Skin of body (tissue), 2 donors: Measurements from ENCODE around the gene CEACAM21. TPM values are rescaled to one million over a fixed set of nuclear protein-coding genes. Genes with fewer than 3 reads are reported as not detected.

ENCODE experiments used
- DNase-seq: peaks from one replicate; lab custom pipeline; 2025; lab: John Stamatoyannopoulos, UW
- total RNA-seq: library from RNA; depleted of rRNA; stranded (reverse); fragments of >200 nt; gene quantifications from one replicate; pipeline ENCODE4 v1.2.3, GENCODE V29; 2014

The CEACAM21 gene
- total RNA-seq, 1 donor from 2014 or later = 1.2 TPM

GRCh38 chr19:41584260-41584810, 8.4 kb downstream of the CEACAM21 start:
- no peak for DNase-seq

- DNase-seq = no peak
Measured at GRCh38 chr19:41584931-41585330, 9.0 kb downstream of the CEACAM21 start.

GRCh38 chr19:41586064-41586463, 10.1 kb downstream of the CEACAM21 start:
- DNase-seq = no peak

DNA sequence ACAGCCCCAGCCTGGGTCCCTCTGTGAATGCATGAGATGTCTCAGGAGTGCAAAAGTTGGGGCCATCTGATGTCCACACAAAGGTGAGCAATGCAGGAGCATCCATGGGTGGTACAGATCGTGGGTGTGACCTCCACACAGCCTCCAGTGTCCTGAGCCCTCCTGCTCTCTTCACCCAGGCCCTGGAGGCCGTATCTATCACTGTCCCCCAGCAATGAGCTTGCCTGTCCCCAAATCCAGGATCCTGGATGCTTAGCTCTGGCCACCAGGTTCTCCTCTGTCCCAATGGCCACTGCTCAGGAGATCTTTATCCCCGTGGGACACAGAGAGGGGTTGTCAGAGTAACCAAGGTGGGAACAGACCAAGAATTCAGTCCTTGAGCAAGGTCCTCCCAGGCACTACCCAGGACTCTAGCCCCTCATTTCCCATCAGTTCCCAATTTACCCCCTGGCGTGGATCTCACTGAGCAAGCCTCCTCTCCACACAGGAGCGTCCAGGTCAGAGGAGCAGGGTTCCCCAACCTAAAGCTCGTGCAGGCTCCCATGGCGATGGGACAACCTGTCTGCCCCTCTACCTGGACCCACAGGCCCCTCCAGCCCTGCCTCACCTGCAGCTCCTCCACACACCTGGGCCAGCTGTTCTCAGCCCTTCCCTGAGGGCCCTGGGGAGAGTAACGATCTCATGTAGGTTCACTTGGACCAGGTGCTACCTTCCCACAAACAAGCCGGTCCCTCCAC, 11.3 kb downstream of the CEACAM21 start:
- no peak for DNase-seq

DNA sequence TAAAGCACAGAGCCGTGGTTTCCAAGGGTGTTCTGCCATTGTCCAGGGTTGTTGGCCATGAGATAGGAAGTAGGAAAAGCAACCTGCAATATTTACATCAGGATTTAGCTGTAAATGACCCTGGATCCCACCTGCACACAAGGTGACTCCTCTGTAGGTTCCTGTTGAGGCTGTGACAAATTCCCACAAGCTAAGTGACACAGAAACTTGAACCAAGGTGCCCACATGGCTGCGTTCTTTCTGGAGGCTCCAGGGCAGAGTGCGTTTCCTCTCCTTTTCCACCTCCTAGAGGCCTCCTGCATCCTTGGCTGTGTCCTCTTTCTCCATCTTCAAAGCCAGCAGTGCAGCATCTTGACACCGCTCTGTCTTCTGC, 11.9 kb downstream of the CEACAM21 start:
- no peak for DNase-seq

- DNase-seq = no peak
Measured at GRCh38 chr19:41588497-41589209, 12.7 kb downstream of the CEACAM21 start.

DNA sequence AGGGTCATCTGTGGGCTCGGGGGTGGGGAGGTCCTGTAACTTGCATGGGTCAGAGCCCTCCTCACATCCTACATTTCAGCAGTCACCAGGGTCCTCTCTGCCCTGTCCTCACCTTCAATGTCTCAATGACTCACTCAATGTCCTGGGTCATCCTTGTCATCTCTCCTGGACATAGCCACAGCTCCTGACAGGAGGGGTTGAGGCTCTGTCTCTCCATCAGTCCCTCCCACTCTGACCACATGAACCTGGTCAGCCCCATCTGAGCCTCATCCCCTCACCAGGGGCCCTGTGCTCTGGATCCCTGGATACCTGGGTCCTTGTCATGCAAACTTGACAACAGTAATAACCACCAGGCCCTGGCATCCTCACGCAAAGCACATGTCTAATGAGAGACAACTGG, 13.4 kb downstream of the CEACAM21 start:
- DNase-seq = no peak

GRCh38 chr19:41590936-41591335, 15.0 kb downstream of the CEACAM21 start:
- no peak for DNase-seq

DNA sequence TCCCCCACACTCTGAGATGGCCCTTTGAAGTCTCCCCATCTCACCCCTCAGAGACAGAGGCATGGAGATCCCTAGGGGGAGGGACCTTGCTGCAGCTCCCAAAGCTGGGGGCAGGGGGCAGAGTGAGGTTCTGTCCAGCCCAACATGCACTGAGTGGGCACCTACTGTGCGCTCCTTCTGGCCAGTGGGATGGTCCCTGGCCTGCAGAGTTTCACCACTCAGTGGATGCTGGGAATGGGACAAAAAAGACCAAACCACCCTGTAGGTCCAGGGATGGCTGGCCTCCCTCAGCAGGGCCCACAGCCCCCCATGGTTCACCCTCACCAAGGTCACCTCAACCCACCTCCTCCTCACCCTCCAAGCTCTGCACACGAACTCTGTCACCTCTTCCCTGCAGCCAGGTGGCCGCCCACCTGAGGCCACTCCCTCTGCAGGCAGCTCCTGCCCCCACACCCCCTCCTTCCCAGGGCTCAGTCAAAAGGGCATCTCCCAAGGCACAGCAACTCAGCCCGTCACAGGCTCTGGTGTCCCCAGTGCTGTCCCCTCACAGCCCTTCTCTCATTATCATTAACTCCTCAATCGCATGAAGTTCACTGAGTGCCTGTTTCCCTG, 16.1 kb downstream of the CEACAM21 start:
- DNase-seq = no peak

GRCh38 chr19:41595258-41595889, 19.4 kb downstream of the CEACAM21 start:
- peak; percentile 4 for DNase-seq

DNA sequence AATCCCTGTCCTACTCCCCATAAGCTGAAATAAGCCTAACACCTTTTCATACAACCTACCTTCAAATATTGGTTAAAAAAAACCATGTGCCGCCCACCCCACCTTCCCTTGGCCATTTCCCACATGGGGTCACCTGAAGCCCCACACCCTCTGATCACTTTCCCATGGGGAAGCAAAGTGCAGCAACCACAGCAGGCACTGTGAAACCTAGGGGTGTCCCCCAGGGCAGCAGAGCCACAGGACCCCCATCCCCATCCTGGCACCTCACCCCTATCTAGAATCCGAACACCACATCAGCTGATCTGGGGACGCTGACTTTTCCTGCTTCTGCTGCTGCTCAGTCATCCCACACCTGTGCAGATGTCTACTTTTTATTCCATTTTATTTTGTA, 19.9 kb downstream of the CEACAM21 start:
- no peak for DNase-seq

- DNase-seq = peak; percentile 30
Measured at GRCh38 chr19:41597600-41598041, 21.7 kb downstream of the CEACAM21 start.

GRCh38 chr19:41599175-41599966, 23.4 kb downstream of the CEACAM21 start:
- no peak for DNase-seq

DNA sequence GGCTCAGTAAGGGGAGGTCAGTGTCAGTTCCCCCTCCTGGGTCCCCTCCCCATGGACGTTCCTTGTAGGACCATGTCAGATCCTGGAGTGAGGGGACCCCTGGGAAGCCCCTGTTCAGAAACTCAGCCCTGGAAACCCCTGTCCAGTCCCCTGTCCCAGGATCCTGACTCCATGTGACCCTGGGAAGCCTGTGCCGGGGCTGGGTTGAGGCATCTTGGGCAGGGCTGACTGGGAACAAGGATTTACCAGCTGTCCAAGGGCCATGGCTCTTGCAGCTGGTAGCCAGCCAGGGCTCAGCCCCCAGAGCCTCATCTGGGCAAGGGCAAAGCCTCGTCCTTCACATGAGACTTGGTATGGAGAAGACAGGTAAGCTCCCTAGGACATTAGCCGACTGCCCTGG, 25.8 kb downstream of the CEACAM21 start:
- no peak for DNase-seq

DNA sequence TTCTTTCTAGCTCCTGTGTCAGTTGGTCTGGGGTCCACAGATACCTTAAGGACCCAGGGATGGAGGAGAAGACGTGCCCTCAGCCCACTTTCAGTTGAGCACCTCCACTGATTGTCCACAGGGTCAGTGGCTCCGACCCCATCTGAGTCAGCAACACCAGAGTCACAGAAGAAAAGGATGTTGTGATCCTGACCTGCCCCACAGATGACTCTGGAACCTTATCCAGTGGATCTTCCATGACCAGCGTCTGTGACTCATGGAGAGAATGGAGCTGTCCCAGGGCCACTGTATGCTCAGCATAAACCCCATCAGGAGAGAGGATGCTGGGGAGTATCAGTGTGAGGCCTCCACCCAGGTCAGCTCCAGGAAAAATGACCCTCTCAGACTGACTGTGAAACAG, 28.9 kb downstream of the CEACAM21 start:
- DNase-seq = no peak

- no peak for DNase-seq
Measured at GRCh38 chr19:41606215-41606837, 30.4 kb downstream of the CEACAM21 start.

DNA sequence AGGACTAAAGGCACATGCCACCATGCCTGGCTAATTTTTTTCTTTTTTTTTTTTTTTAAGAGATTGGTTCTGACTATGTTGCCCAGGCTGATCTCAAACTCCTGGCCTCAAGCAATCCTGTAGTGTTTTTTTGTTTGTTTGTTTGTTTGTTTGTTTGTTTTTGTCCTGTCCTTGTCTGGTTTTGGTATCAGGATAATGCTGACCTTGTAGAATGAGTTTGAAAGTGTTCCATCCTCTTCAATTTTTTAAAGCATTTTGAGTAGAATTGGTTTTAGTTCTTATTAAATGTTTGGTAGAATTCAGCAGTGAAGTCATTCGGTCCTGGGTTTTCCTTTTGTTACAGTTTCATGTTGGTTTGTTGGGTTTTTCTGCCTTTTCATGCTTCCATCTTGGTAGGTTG, 31.7 kb downstream of the CEACAM21 start:
- DNase-seq = no peak

DNA sequence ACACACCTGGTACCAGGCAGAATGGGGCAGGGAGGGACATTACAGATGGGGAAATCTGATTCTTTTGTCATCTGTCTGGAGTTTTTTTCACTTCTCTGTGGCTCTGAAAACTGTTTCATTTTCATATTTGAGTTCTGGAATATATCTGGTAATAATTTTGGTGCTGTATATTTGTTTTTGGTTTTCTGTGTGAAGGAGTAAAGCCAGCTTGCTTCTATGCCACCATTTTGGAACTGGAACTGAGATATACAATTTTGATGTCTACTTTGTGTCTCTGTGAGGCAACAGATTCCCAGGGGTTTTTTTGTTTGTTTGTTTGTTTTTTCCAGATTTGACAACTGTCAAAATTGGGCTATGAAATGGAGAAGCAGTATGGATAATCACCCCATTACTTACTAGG, 34.8 kb downstream of the CEACAM21 start:
- DNase-seq = no peak

DNA sequence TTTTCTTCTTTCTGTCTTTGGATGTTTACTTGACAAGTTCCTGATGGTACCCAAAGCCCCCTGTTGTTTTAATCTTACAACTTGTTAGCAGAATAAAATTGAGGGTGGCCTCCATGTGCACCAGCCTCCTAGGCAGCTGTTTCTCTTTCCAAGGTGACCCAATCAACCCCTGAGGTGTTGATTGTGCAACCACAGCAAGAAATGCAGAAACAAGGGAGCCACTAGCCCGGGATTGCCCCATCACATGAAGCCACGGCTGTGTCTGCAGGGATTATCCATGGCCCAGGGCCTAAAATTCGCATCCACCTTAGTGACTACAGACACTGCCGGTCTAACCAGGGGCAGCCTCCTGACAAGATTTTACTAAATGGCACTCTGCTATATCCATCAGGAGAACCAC, 36.5 kb downstream of the CEACAM21 start:
- DNase-seq = no peak

- DNase-seq = no peak
Measured at GRCh38 chr19:41615207-41615606, 39.2 kb downstream of the CEACAM21 start.
